Activated CD4-positive, alpha-beta T cell treated with anti-CD3 and anti-CD28 coated beads, Interleukin-2, Interleukin-4, amounts not matched to agents 100 ng/mL and 50 ng/mL, durations not matched to agents 16 hours and 8 hours (primary cell): ENCODE measurements around the gene MTHFR.

Experiments
- DNase-seq: peaks from one replicate; pipeline ENCODE4 v3.0.0-alpha.2; 2020; ENCODE audit warnings: low spot score

The MTHFR gene

DNA sequence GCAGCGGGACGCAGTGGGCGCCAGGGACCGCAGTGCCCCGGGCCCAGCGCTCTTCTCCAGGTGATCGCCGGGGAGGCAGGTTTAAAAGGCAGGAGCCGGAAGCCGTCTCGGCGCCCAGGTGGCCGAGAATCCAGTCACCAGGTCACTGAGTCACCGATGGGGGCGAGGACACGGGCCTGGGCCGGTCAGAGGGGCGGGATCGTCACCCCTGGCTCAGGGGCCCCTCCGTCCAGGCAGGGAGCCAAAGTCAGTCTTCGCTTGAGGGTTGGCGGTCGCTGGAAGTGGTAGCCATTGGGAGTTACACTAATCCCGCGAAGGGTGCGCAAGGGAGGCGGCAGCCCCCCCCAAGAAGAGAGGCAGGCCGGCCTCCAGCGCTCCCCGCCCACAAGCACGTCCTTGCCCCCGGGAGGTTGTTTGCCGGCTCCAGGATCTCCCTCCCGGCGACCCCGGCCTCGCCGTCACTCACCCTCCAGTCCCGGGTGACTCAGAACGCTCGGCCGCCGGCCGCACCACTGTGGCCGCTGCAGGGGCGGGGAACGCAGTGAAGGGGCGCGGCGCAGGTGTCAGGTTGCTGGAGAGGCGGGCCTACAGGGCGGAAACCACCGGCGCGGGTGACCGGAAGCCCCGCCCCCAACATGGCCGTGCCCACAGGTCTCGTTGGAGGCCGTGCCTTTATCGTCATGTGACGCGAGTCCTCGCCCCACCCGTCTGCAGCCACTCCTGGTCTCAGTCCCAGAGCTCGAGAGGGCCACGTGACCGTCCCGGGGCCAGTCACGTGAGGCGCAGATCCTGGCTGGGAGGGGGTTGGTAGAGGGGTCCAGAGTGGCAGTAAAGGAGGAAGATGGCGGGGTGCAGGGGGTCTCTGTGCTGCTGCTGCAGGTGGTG is at the start of gene MTHFR, which contains the start of gene CLCN6:
Gene MTHFR, minus strand, starts transcription at position 543 of the 885 bp plus-strand sequence. CDS start 2,848 bp downstream, outside the sequence.
Gene CLCN6, plus strand, starts transcription at position 770 of the 885 bp plus-strand sequence. Its CDS starts 72 bp downstream, at position 842.
- peak; percentile 99 for DNase-seq

- peak; percentile 22 for DNase-seq
These were observed 49.7 kb upstream of the MTHFR start for GRCh38 chr1:11855430-11855829.

GRCh38 chr1:11854519-11854918 is 48.8 kb upstream of the MTHFR start:
- no peak for DNase-seq

DNA sequence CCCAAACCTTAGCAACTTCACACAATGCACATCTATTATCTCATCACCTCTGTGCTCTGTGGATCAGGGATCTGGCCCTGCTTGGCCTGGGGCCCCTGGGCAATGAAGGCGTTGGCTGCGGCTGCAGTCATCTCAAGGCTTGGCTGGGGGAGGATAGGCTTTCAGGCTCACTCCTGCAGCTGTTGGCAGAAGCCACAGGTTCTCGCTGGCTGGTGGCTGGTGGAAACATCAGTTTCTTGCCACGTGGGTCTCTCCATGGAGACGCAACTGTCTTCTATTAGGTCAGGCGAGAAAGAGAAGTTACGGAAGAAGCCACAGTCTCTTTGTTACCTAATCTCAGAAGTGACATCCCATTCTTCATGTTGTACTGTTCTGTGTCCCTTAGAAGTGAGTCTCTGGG is 45.4 kb upstream of the MTHFR start:
- DNase-seq: no peak

- no peak for DNase-seq
These were observed 44.4 kb upstream of the MTHFR start for GRCh38 chr1:11850156-11850555.

GRCh38 chr1:11848373-11848700 is 42.6 kb upstream of the MTHFR start:
- DNase-seq: no peak

GRCh38 chr1:11847667-11848372 is 42.1 kb upstream of the MTHFR start, which contains the start of gene NPPA:
Gene NPPA, minus strand, starts transcription at chr1:11847783. Its CDS starts 99 bp downstream, at chr1:11847684.
- no peak for DNase-seq

DNA sequence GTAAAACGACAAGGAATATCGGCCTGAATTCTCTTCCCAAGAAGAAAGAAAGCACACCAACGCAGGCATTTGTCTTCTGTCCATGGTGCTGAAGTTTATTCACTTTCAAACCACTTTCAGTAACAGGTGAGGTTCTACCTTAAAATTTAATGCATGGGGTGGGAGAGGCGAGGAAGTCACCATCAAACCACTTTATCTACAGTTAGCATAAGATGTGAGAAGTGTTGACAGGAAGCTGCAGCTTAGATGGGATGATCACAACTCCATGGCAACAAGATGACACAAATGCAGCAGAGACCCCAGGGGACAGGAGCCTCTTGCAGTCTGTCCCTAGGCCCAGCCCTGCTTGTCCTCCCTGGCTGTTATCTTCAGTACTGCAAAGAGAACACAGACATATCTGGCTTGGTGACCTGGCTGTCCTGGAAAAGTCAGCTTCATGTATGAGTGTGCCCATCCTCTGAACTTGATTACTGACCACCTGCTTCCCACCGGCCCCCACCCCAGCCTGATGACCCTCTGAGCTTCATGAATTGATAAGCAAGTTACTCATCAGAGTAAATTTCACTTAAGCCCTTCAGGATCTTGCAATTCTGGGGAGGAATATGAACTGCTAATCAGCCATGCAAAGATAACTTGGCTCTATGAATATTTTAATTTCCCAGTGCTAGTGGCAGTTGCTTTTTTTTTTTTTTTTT is 40.0 kb upstream of the MTHFR start:
- DNase-seq: no peak

GRCh38 chr1:11842154-11843041 is 36.6 kb upstream of the MTHFR start:
- DNase-seq: no peak

DNA sequence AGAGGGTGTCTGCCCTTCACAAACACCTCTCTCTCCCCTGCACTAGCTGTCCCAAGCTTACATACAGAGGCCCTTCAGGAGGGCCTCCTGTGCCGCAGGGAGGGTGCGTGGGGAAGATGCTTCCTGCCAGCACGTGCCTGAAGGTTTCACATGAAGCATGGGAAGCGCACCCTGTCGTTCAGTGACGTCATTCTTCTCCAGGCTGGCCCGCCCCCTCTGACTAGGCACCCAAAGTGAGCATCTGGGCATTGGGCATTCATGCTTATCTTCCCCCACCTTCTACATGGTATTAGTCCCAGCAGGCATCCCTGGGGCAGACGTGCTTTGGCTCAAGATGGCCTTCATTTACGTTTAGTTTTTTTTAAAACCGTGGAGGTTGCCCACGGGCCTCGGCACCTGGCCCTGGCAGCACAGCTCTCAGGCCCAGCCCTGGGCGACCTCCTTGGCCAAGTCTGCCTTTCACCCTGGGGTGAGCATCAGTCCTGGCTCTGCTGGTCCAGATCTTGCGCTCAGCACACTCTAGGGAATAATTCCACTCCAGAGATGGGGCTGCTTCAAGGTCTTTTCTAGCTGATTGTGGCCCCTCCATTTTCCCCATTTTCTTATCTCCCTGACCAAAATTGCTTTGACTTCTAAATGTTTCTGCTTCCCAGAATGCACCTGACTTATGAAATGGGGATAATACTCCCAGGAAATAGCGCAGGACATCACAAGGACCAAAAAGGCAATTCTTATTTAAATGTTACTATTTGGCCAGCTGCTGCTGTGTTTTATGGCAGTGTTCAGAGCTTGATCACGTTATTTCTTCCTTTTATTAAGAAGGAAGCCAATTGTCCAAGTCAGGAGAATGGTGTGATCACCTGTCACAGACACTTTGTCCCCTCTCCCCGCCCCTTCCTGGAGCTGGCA is 35.7 kb upstream of the MTHFR start:
- no peak for DNase-seq

GRCh38 chr1:11839727-11840705 is 34.3 kb upstream of the MTHFR start:
- no peak for DNase-seq

DNA sequence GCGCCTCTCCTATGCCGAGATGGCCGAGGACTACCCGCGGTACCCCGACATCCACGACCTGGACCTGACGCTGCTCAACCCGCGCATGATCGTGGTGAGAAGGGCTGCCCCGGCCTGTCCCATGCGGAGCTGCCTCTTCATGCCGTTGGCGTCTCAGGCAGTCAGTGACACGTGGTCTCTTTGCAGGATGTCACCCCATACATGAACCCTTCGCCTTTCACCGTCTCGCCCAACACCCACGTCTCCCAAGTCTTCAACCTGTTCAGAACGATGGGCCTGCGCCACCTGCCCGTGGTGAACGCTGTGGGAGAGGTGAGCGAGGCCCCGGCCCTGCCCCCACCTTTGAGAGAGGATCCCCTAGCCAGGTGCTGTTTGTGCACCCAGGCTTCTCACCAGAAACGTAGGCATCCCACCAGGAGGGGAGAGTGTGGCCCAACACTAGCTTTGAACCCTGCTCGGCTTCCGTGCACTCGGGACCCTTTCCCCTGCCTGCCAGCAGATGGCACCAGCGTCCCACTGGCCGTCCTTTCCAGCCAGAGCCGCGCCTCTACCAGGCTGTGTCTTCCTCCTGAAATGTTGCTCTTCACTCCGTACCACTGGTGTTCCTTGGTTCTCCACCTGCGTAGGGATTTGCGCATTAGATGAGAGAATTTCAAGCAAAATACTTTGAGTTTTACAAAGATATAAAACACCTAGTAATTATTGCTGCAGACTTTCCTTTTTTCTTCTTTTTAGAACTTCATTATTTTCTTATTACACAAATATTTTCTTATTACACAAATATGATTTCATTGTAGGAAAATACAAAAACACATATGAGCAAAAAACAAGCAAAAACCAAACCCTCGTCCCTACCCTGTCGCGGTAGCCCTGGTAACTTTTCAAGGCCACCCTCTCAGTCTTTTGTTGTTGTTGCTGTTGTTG is 32.8 kb upstream of the MTHFR start:
- DNase-seq: peak; percentile 69

- no peak for DNase-seq
These were observed 32.1 kb upstream of the MTHFR start for GRCh38 chr1:11837767-11838348.

GRCh38 chr1:11836955-11837766 is 31.4 kb upstream of the MTHFR start:
- no peak for DNase-seq

- DNase-seq: no peak
These were observed 29.9 kb upstream of the MTHFR start for GRCh38 chr1:11835441-11836225.

DNA sequence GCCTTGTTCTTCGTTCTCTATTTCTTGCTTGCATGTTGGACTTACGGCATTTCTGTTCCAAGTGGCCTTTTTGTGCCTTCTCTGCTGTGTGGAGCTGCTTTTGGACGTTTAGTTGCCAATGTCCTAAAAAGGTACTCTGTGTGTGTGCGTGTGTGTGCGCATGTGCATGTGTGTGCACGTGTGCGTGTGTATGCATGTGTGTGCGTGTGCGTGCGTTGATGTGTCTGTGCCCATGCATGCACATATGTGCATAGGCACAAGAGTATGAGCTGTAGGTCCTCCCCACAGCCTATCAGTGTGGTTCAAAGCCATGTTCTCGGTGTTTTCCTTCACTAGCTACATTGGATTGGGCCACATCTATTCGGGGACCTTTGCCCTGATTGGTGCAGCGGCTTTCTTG is 28.1 kb upstream of the MTHFR start:
- DNase-seq: no peak
